Measurements from ENCODE around the gene CCDC9B.

DNA sequence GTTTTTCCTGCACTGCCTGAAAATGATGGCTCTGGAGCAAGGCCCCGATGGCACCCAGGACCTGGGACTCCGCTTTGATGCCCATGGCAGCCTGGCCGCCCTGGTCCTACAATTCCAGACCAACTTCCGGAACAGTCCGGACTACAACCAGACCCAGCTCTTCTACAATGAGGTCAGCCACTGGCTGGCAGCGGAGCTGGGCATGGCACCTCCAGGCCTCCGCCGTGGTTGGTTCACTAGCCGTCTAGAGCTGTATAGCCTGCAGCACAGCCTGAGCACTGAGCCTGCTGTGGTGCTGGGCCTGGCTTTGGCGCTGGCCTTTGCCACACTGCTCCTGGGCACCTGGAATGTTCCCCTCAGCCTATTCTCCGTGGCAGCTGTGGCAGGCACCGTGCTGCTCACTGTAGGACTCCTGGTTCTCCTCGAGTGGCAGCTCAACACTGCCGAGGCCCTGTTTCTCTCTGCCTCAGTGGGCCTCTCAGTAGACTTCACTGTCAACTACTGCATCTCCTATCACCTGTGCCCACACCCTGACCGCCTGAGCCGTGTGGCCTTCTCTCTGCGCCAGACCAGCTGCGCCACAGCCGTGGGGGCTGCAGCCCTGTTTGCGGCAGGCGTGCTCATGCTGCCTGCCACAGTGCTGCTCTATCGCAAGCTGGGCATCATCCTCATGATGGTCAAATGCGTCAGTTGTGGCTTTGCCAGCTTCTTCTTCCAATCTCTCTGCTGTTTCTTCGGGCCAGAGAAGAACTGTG is 28.2 kb upstream of the CCDC9B start:
- TF ChIP-seq CTCF (IDR thresholded peaks at IDR 0.05) (no peak), ZFX (IDR thresholded peaks at IDR 0.05; ENCODE audit: borderline replicate concordance) (no peak)

Data from 22Rv1 (cell line).